H9 (cell line): ENCODE measurements around the gene P3H2. TPM values are rescaled to one million over a fixed set of nuclear protein-coding genes. Genes with fewer than 3 reads are reported as not detected.

ENCODE experiments used
- DNase-seq: peaks from one replicate; pipeline ENCODE4 v3.0.0-alpha.2; 2017
- H2AFZ ChIP-seq: one replicate; pipeline ENCODE4 v1.6.1; 2013; ENCODE audit warnings: mild to moderate bottlenecking, low read length, control low read depth, moderate library complexity
- H2AK5ac ChIP-seq: 2 replicates; pipeline ENCODE4 v1.6.1; 2013; ENCODE audit warnings: low read length, control low read depth, mixed read lengths; ENCODE audit not compliant: insufficient read length
- H2BK120ac ChIP-seq: one replicate; pipeline ENCODE4 v1.6.1; 2013; ENCODE audit warnings: low read depth, mild to moderate bottlenecking, low read length, control low read depth, inconsistent platforms; ENCODE audit not compliant: poor library complexity, severe bottlenecking
- H2BK12ac ChIP-seq: 2 replicates; pipeline ENCODE4 v1.6.1; 2013; ENCODE audit warnings: low read length, control low read depth, mixed read lengths, low read depth; ENCODE audit not compliant: insufficient read length
- H2BK15ac ChIP-seq: 2 replicates; pipeline ENCODE4 v1.6.1; 2013; ENCODE audit warnings: low read depth, low read length, control low read depth
- H2BK20ac ChIP-seq: one replicate; pipeline ENCODE4 v1.6.1; 2013; ENCODE audit warnings: low read depth, mild to moderate bottlenecking, low read length, control low read depth, inconsistent platforms; ENCODE audit not compliant: poor library complexity, severe bottlenecking
- H2BK5ac ChIP-seq: 2 replicates; pipeline ENCODE4 v1.6.1; 2013; ENCODE audit warnings: low read length, control low read depth, mixed read lengths; ENCODE audit not compliant: insufficient read length
- H3K14ac ChIP-seq: 2 replicates; pipeline ENCODE4 v1.6.1; 2013; ENCODE audit warnings: low read length, control low read depth; ENCODE audit not compliant: insufficient read depth
- H3K18ac ChIP-seq: 2 replicates; pipeline ENCODE4 v1.6.1; 2013; ENCODE audit warnings: low read depth, mild to moderate bottlenecking, mixed read lengths, low read length, control low read depth; ENCODE audit not compliant: insufficient read length
- H3K23ac ChIP-seq: 2 replicates; pipeline ENCODE4 v1.6.1; 2013; ENCODE audit warnings: low read length, control low read depth, mixed read lengths, low read depth; ENCODE audit not compliant: insufficient read length
- H3K23me2 ChIP-seq: 2 replicates; pipeline ENCODE4 v1.6.1; 2013; ENCODE audit warnings: low read depth, mild to moderate bottlenecking, mixed read lengths, low read length, control low read depth; ENCODE audit not compliant: insufficient read length, poor library complexity, severe bottlenecking
- H3K27ac ChIP-seq: 2 replicates; pipeline ENCODE4 v1.5.1; 2013; ENCODE audit warnings: low read length, control low read depth, mixed read lengths, low read depth; ENCODE audit not compliant: insufficient read length
- H3K27me3 ChIP-seq: 2 replicates; pipeline ENCODE4 v1.6.1; 2013; ENCODE audit warnings: low read length, control low read depth, inconsistent platforms; ENCODE audit not compliant: insufficient read depth
- H3K4ac ChIP-seq: 2 replicates; pipeline ENCODE4 v1.6.1; 2013; ENCODE audit warnings: low read depth, mild to moderate bottlenecking, control low read depth, inconsistent platforms, low read length, moderate library complexity
- H3K4me1 ChIP-seq: 2 replicates; pipeline ENCODE4 v1.6.1; 2013; ENCODE audit warnings: low read length, control low read depth, inconsistent platforms; ENCODE audit not compliant: insufficient read depth
- H3K4me2 ChIP-seq: 2 replicates; pipeline ENCODE4 v1.6.1; 2013; ENCODE audit warnings: low read length, control low read depth, mixed read lengths; ENCODE audit not compliant: insufficient read length, insufficient read depth
- H3K56ac ChIP-seq: 2 replicates; pipeline ENCODE4 v1.6.1; 2013; ENCODE audit warnings: low read depth, mild to moderate bottlenecking, mixed read lengths, low read length, control low read depth; ENCODE audit not compliant: insufficient read length
- H3K79me1 ChIP-seq: 2 replicates; pipeline ENCODE4 v1.6.1; 2013; ENCODE audit warnings: low read depth, mild to moderate bottlenecking, moderate library complexity, low read length, control low read depth, inconsistent platforms; ENCODE audit not compliant: insufficient read depth, poor library complexity, severe bottlenecking
- H3K79me2 ChIP-seq: 2 replicates; pipeline ENCODE4 v1.6.1; 2013; ENCODE audit warnings: low read length, control low read depth, inconsistent platforms; ENCODE audit not compliant: insufficient read depth
- H3K9ac ChIP-seq: 2 replicates; pipeline ENCODE4 v1.6.1; 2013; ENCODE audit warnings: low read length, control low read depth, mixed read lengths; ENCODE audit not compliant: insufficient read length; ENCODE audit errors: extremely low read depth
- H3K9me3 ChIP-seq: one replicate; pipeline ENCODE4 v1.6.1; 2013; ENCODE audit warnings: low read depth, low read length, inconsistent platforms; ENCODE audit not compliant: control insufficient read depth
- H3T11ph ChIP-seq: one replicate; pipeline ENCODE4 v1.6.1; 2013; ENCODE audit warnings: mild to moderate bottlenecking, low read length, control low read depth, inconsistent platforms
- H4K20me1 ChIP-seq: one replicate; pipeline ENCODE4 v1.6.1; 2013; ENCODE audit not compliant: control insufficient read depth, insufficient read length, insufficient read depth
- H4K5ac ChIP-seq: 2 replicates; pipeline ENCODE4 v1.6.1; 2013; ENCODE audit warnings: low read depth, mild to moderate bottlenecking, mixed read lengths, low read length, control low read depth; ENCODE audit not compliant: insufficient read length
- H4K8ac ChIP-seq: replicated peaks from 2 replicates; pipeline ENCODE4 v1.6.1; 2013; ENCODE audit warnings: low read length, control low read depth, mixed read lengths, low read depth; ENCODE audit not compliant: insufficient read length
- H4K91ac ChIP-seq: 2 replicates; pipeline ENCODE4 v1.6.1; 2013; ENCODE audit warnings: low read depth, mild to moderate bottlenecking, moderate library complexity, mixed read lengths, low read length, control low read depth; ENCODE audit not compliant: insufficient read length
- H3K27ac Mint-ChIP-seq, 3 experiments: 2 replicates in 2 of 3; 3 replicates in 1 of 3; pipeline ENCODE4 v1.8.0; 2020 to 2021; ENCODE audit warnings: mixed read lengths in 3 of 3, mild to moderate bottlenecking in 1 of 3, moderate library complexity in 1 of 3
- H3K27me3 Mint-ChIP-seq: 2 replicates; pipeline ENCODE4 v1.8.0; 2021; ENCODE audit warnings: low read depth, mild to moderate bottlenecking, moderate library complexity, mixed read lengths
- H3K36me3 Mint-ChIP-seq, 3 experiments: 2 replicates in 2 of 3; 3 replicates in 1 of 3; pipeline ENCODE4 v1.8.0; 2020 to 2021; ENCODE audit warnings: low read depth in 3 of 3, mixed read lengths in 3 of 3; ENCODE audit not compliant: insufficient read depth in 1 of 3
- H3K4me1 Mint-ChIP-seq, 2 experiments: 2 replicates each; pipeline ENCODE4 v1.8.0; 2020; ENCODE audit warnings: mixed read lengths in 2 of 2
- H3K4me3 Mint-ChIP-seq, 2 experiments: 2 replicates in 1 of 2; 3 replicates in 1 of 2; pipeline ENCODE4 v1.8.0; 2020 to 2021; ENCODE audit warnings: mild to moderate bottlenecking in 2 of 2, mixed read lengths in 2 of 2, moderate library complexity in 1 of 2
- H3K9me3 Mint-ChIP-seq, 2 experiments: 2 replicates in 1 of 2; 3 replicates in 1 of 2; pipeline ENCODE4 v1.8.0; 2020; ENCODE audit warnings: mild to moderate bottlenecking in 2 of 2, mixed read lengths in 2 of 2, moderate library complexity in 1 of 2
- WGBS: extraction: QIAGEN DNeasy Blood & Tissue Kit; methylation state at CpG from one replicate; pipeline ENCODE4 v1.1.7; 2013; ENCODE audit warnings: missing lambda C conversion rate, low lambda C conversion rate, mixed read lengths; ENCODE audit not compliant: insufficient read length; ENCODE audit errors: extremely low coverage; 5-methylcytosine and 5-hydroxymethylcytosine counted together
- total RNA-seq: library from RNA; stranded (reverse); gene quantifications from 2 replicates; pipeline ENCODE4 v1.2.1, GENCODE V29; 2021
- TF ChIP-seq, protein P1 (sequence below): fragments of 200-600 bp; sonication (generic); conservative IDR thresholded peaks from 3 replicates; pipeline ENCODE4 v1.8.0; 2021; ENCODE audit warnings: antibody characterized with exemption, mild to moderate bottlenecking

The P3H2 gene
- total RNA-seq, 1 experiment from 2014 or later, result 41.5 TPM

DNA sequence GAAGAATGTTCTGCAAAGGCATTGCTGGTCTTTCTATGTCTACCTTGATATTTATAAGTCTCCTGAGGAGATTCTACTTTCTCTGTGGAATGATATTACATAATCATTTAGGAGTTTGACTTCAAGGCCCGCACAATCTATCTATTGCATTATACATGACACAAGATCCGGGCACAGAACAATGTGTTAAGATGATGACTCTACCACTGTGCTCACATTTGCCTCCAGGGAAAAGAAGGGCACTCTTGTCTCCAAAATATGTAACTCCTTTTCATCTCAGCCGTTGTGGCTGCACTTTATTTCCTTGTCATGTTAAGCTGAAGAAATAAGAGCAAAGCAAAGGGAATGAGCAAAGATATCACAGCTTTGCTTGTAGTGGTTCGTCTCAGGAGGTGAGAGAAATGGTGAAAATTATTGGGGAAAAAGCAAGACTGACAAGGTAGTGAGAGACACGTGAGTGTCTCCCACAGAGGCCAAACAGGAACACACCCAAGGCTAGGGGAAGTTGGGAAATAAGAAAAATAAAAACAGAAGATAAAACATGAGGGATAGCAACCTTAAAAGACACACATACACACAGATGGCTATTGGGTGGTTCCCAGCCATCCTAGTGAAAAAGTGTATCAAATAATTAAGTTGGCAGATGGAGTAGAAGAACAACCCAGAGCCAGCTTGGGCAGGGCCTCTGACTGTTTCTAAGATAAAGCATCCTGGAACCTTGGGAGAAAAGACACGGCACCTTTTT lies 184.3 kb downstream of the P3H2 start:
- no peak overlapping the region for H4K91ac ChIP-seq
- no peak overlapping the region; a peak in 1 of 7 replicates for H3K27ac Mint-ChIP-seq
- no peak overlapping the region for H2BK120ac ChIP-seq
- no peak overlapping the region for H3K9ac ChIP-seq
- H3K23me2 ChIP-seq, result no peaks in the 10 kb centered on the region
- no peaks in the 10 kb centered on the region for H3K79me2 ChIP-seq
- no peaks in the 10 kb centered on the region for H3K4me1 ChIP-seq
- H3K27me3 Mint-ChIP-seq, result no peaks in the 10 kb centered on the region
- TF ChIP-seq, protein P1, sequence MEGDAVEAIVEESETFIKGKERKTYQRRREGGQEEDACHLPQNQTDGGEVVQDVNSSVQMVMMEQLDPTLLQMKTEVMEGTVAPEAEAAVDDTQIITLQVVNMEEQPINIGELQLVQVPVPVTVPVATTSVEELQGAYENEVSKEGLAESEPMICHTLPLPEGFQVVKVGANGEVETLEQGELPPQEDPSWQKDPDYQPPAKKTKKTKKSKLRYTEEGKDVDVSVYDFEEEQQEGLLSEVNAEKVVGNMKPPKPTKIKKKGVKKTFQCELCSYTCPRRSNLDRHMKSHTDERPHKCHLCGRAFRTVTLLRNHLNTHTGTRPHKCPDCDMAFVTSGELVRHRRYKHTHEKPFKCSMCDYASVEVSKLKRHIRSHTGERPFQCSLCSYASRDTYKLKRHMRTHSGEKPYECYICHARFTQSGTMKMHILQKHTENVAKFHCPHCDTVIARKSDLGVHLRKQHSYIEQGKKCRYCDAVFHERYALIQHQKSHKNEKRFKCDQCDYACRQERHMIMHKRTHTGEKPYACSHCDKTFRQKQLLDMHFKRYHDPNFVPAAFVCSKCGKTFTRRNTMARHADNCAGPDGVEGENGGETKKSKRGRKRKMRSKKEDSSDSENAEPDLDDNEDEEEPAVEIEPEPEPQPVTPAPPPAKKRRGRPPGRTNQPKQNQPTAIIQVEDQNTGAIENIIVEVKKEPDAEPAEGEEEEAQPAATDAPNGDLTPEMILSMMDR, result no peak
- H3K56ac ChIP-seq, result no peak overlapping the region
- H3K14ac ChIP-seq, result no peak overlapping the region
- no peaks in the 10 kb centered on the region for H3K9me3 ChIP-seq
- H3K4me1 Mint-ChIP-seq, result no peaks in the 10 kb centered on the region
- H3K4me3 Mint-ChIP-seq, result no peak overlapping the region
- H3K27ac ChIP-seq, result no peak overlapping the region
- H3K79me1 ChIP-seq, result no peaks in the 10 kb centered on the region
- no peak overlapping the region for H2BK5ac ChIP-seq
- no peaks in the 10 kb centered on the region for H3K9me3 Mint-ChIP-seq
- H2BK20ac ChIP-seq, result no peak overlapping the region
- H4K5ac ChIP-seq, result no peak overlapping the region
- H3K36me3 Mint-ChIP-seq, result peaks cover 0 to 5% (median 0%) of the 10 kb centered on the region in 3 experiments; a peak in 1 of 7 replicates
- no peak overlapping the region for H4K8ac ChIP-seq
- no peak overlapping the region for H2BK12ac ChIP-seq
- H3T11ph ChIP-seq, result no peak overlapping the region
- H3K4me2 ChIP-seq, result no peak overlapping the region
- H3K4ac ChIP-seq, result no peak overlapping the region
- H2AFZ ChIP-seq, result no peak overlapping the region
- H4K20me1 ChIP-seq, result no peaks in the 10 kb centered on the region
- H2AK5ac ChIP-seq, result no peak overlapping the region
- no peak overlapping the region for H2BK15ac ChIP-seq
- H3K27me3 ChIP-seq, result no peaks in the 10 kb centered on the region
- H3K23ac ChIP-seq, result no peak overlapping the region
- H3K18ac ChIP-seq, result no peak overlapping the region
- DNase-seq, result no peak
- no CpG with 5 or more reads among the region's 6 CpGs for WGBS
